Iris pigment epithelial cell (primary cell): ENCODE data around the gene PNMT.

Experiments
- DNase-seq: peaks from one replicate; pipeline ENCODE4 v3.0.0-alpha.2; 2011; ENCODE audit warnings: low read depth

Gene PNMT, protein sequence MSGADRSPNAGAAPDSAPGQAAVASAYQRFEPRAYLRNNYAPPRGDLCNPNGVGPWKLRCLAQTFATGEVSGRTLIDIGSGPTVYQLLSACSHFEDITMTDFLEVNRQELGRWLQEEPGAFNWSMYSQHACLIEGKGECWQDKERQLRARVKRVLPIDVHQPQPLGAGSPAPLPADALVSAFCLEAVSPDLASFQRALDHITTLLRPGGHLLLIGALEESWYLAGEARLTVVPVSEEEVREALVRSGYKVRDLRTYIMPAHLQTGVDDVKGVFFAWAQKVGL

DNA sequence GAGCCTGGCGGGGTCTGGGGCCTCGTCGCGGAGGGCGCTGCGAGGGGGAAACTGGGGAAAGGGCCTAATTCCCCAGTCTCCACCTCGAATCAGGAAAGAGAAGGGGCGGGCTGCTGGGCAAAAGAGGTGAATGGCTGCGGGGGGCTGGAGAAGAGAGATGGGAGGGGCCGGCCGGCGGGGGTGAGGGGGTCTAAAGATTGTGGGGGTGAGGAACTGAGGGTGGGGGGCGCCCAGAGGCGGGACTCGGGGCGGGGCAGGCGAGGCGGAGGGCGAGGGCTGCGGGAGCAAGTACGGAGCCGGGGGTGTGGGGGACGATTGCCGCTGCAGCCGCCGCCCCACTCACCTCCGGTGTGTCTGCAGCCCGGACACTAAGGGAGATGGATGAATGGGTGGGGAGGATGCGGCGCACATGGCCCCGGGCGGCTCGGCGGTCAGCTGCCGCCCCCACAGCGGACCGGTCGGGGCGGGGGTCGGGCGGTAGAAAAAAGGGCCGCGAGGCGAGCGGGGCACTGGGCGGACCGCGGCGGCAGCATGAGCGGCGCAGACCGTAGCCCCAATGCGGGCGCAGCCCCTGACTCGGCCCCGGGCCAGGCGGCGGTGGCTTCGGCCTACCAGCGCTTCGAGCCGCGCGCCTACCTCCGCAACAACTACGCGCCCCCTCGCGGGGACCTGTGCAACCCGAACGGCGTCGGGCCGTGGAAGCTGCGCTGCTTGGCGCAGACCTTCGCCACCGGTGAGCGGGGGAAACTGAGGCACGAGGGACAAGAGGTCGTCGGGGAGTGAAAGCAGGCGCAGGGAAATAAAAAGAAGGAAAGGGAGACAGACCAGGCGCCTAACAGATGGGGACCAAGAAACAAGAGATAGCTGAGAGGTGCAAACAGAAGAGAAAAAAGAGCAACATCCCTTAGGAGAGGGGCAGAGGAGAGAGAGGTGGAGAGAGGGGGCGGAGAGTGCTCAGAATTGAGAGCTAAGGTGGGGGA is at the start of gene PNMT:
Gene PNMT, plus strand, starts transcription at position 509 of the 980 bp plus-strand sequence. Its CDS starts 23 bp downstream, at position 532.
- DNase-seq, result peak; percentile 53

- DNase-seq, result no peak
These were observed 49.1 kb upstream of the PNMT start for GRCh38 chr17:39618956-39619785.

GRCh38 chr17:39619786-39620101 is 48.5 kb upstream of the PNMT start:
- DNase-seq, result no peak

- DNase-seq, result peak; percentile 62
These were observed 46.5 kb upstream of the PNMT start for GRCh38 chr17:39621523-39622379.

DNA sequence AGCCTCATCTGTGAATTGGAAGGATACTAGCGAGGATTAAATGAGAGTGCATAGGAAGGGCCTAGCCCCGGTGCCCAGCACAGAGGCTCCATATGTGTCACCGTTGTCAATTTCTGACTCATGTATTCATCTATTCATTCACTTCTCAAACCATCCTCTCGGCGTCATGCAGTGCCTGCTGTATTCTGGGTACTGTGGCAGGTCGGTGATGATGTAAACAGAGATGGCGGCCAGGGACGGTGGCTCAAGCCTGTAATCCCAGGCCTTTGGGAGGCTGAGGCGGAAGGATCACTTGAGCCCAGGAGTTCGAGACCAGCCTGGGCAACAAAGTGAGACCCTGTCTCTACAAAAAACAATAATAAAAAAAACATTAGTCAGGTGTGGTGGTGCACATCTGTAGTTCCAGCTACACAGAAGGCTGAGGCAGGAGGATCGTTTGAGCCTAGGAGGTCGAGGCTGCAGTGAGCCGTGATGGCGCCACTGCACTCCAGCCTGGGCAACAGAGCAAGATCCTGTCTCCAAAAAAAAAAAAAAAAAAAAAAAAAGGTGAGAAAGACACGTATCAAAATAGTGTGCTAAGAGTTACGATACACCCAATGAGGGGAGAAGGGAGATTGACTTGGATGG is 45.8 kb upstream of the PNMT start:
- DNase-seq, result no peak

GRCh38 chr17:39623356-39623950 is 44.8 kb upstream of the PNMT start:
- peak; percentile 37 for DNase-seq

DNA sequence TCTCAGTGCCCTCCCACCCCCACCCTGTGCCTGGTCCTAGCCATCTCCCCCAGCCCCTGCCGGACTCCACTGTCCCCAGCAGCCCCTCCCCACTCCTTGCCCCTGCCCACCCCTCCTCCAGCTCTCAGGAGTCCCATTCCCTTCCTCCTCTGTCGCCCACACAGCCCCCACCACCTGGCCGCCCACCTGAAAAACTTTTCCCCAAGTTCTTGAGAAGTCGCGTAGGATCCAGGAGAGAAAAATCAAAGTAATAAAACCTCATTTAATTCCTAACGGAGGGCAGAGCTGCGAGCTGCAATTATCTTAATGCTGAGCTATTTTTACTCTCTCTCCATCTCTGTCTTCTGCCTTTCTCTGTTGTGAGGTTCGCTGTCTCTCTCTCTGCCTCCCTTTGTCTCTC is 43.9 kb upstream of the PNMT start:
- DNase-seq, result no peak

DNA sequence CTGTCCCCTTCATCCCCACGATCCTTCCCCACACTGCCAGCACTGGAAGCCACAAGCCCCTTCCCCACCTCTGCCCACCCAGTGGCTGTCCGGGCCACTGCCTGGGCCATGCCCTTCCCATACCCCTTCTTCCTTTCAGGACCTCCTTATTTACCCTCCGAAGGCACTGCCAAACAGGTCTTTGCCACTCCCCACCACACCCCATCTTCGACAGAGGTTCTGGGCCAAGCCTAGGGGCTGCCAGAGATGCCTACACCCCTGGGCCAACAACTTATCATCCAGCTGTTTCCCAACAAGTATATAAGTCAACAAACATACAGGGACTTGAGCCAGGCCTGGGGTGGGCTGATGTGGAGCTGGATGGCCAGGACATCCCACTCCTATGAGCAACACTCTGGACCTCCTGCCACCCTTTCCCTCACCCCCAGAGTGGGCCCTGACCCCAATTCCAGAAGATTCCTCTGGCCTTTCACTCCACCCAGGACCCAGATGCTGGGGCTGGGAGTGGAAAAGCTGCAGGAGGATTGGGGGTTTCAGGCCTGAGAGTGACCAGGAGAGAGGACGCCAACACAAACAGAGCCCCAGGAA is 43.0 kb upstream of the PNMT start:
- no peak for DNase-seq

GRCh38 chr17:39626171-39627046 is 41.8 kb upstream of the PNMT start, which contains the start of gene PPP1R1B:
TSS of gene PPP1R1B (plus strand) at chr17:39626952. CDS start at chr17:39627393, 441 bp downstream.
- no peak for DNase-seq

DNA sequence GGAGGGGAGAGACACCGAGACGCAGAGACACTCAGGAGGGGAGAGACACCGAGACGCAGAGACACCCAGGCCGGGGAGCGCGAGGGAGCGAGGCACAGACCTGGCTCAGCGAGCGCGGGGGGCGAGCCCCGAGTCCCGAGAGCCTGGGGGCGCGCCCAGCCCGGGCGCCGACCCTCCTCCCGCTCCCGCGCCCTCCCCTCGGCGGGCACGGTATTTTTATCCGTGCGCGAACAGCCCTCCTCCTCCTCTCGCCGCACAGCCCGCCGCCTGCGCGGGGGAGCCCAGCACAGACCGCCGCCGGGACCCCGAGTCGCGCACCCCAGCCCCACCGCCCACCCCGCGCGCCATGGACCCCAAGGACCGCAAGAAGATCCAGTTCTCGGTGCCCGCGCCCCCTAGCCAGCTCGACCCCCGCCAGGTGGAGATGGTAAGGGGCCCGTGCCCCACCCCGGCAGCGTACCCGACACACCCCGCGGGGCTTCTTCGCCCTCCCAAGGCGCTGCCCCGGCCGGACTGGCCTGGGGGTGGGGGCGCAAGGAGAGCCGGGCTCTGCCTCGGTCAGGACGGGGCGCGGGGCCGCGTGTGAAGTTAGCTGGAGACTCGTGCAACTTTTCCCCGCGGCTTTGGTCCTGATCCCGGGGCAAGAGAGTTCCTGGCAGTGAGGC is 41.1 kb upstream of the PNMT start:
- no peak for DNase-seq

DNA sequence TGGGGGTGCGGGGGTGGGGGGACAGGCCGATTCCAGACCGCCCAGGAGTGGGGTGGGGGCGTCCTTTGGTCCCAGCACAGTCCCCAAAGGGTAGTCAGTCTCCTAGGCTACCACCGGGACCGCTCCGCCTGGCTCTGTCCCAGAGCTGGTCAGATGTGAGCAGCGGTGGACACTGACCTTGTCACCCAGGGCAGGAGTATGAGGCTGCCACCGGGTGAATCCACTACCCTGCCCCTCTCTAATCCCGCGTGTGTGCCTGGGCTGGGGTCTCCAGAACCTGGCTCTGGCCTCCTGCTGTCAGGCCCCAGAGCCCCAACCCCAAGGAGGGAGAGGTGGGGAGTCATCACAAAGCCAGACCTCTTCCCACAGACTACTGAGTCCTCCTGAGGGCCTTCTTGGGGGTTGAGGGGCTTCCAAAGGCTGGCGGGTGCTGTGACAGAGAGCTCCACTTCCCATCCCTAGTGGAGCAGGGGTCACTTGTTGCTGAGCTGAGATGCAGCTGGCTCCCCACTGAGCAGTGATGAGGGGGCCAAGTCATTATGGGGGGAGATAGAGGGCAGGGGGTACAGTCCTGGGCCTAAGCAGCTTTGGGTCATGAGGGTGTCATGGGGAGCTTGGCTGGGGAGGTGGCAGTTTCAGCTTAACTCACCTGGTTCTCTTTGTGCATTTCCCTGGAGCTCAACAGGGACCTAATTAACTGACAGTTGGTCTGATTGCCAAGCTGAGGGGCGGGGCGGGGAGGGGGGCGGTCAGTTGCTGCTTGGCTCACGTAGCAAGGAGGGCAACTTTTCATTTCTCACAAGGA is 40.3 kb upstream of the PNMT start:
- no peak for DNase-seq

GRCh38 chr17:39628655-39629493 is 39.4 kb upstream of the PNMT start:
- DNase-seq, result no peak

GRCh38 chr17:39629494-39629880 is 38.8 kb upstream of the PNMT start:
- DNase-seq, result no peak

DNA sequence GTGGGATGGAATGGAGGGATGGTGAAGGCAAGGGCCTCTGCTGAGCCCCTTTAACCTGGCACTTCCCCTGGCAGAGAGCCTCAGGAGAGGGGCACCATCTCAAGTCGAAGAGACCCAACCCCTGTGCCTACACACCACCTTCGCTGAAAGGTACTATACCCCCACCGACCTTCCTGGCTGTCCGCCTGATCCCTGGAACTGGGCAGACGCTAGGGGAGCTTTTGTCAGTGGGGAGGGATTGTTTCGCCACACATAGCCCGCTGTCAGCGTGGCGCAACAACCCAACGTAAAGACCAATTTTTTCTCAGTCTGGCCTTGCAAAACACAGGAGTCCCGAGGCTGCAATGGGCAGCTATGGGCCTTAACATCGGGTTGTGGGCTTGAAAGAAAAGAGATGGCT is 38.4 kb upstream of the PNMT start:
- no peak for DNase-seq

DNA sequence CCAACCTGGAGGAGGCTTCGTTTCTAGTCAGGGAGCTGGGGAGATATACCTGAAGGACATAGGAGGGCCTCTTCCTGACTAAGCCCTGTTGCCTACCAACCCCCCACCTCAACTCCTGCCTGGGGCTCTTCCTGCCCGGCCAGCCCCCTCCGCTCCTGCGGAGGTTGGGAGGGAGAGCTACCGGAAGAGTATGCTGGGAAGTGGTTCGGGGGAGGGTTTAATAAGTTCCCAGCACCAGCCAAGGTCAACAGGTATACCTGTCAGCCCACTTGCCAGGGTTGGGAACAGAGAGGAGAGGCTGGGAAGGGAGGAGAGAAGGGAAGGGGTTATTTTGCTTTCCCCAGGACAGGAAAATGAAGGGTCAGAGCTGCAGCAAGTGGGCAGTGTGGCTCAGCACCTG is 36.9 kb upstream of the PNMT start:
- no peak for DNase-seq

- no peak for DNase-seq
These were observed 35.9 kb upstream of the PNMT start for GRCh38 chr17:39632153-39632941.
